PC-3 (cell line): ENCODE measurements around the gene CYSLTR1.

Source experiments
- EZH2 ChIP-seq: fragments of 300-600 bp; sonication (generic); IDR thresholded peaks from one replicate; pipeline ENCODE4 v1.6.1; 2017; ENCODE audit warnings: antibody characterized with exemption, mild to moderate bottlenecking, low read length; ENCODE audit not compliant: unreplicated experiment
- EZH2phosphoT487 ChIP-seq: fragments of 300-600 bp; sonication (generic); IDR thresholded peaks from 2 replicates; pipeline ENCODE4 v1.6.1; 2018; ENCODE audit warnings: mild to moderate bottlenecking, antibody characterized with exemption, low read length, borderline replicate concordance
- TF ChIP-seq, protein P1 (sequence below): fragments of 300-600 bp; sonication (generic); conservative IDR thresholded peaks from 2 replicates; pipeline ENCODE4 v1.5.1; 2017; ENCODE audit warnings: antibody characterized with exemption, low read depth, mild to moderate bottlenecking, low read length

DNA sequence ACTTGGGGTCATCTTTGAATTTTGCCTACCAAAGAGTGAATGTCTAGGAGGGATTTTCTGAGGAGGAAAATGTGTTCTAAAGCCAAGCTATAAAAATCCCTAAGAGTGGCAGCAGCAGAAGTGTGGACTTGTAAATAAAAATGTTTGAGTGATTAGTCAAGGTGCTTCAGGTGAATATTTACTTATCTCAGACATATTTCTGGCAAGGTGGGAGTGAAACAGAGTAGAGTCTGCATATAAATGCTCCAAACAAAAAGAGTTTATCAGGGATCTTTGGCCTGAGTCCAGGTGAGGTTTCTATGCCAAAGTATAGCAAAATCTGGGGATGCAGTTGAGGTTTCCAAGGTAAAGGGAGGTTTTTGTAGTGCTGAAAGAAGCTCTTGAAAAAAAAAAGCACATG is 19.7 kb downstream of the CYSLTR1 start:
- TF ChIP-seq, protein P1, sequence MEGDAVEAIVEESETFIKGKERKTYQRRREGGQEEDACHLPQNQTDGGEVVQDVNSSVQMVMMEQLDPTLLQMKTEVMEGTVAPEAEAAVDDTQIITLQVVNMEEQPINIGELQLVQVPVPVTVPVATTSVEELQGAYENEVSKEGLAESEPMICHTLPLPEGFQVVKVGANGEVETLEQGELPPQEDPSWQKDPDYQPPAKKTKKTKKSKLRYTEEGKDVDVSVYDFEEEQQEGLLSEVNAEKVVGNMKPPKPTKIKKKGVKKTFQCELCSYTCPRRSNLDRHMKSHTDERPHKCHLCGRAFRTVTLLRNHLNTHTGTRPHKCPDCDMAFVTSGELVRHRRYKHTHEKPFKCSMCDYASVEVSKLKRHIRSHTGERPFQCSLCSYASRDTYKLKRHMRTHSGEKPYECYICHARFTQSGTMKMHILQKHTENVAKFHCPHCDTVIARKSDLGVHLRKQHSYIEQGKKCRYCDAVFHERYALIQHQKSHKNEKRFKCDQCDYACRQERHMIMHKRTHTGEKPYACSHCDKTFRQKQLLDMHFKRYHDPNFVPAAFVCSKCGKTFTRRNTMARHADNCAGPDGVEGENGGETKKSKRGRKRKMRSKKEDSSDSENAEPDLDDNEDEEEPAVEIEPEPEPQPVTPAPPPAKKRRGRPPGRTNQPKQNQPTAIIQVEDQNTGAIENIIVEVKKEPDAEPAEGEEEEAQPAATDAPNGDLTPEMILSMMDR: no peak
- no peak for TF ChIP-seq EZH2phosphoT487
- no peak for TF ChIP-seq EZH2
